Measurements from ENCODE around the gene LRSAM1.

GRCh38 chr9:127523312-127523851, 72.1 kb downstream of the LRSAM1 start:
- TF ChIP-seq CTCF (IDR thresholded peaks at IDR 0.05; ENCODE audit: insufficient read depth, low read length, poor library complexity, severe bottlenecking): no peak
- no peak for TF ChIP-seq EZH2phosphoT487 (conservative IDR thresholded peaks at IDR 0.05; ENCODE audit: low read length)

Data from SU-DHL-6 (cell line).